Astrocyte of the spinal cord (primary cell): ENCODE measurements around the gene EHD1.

Experiments
- DNase-seq: peaks from one replicate; pipeline ENCODE4 v3.0.0; 2011; ENCODE audit warnings: low read depth, low spot score
- H3K4me3 ChIP-seq: 2 replicates; pipeline ENCODE4 v1.5.1; 2011; ENCODE audit warnings: low read depth, mild to moderate bottlenecking, low read length, moderate library complexity
- in situ Hi-C: cut with HindIII; loops from 2 replicates; pipeline ENCODE4 v1.10.0; 2017; ENCODE audit warnings: low sequenced_read_pairs
- TF ChIP-seq, protein P1 (sequence below): IDR thresholded peaks from 2 replicates; pipeline ENCODE4 v1.5.1; 2012; ENCODE audit warnings: low read depth, mild to moderate bottlenecking, low read length, inconsistent platforms

EHD1 gene

DNA sequence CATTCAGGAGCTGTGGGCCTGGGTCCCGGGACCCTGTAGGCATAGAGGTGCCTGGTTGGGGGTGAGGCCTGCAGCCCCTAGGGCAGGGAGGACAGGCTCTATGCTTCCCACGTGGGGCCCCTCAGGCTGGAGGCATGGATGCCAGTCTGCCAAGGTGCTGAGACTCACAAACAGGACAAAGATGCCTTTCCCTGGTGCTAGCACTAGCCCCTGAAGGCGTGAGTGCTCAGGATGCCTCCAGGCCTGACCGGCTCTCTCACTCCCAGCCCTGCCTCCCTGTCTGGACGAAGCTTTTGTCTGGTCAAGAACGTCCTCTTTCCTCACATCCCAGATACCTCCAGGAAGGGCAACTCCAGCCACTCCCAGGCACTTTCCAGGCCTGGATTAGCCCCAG, 36.1 kb downstream of the EHD1 start:
- H3K4me3 ChIP-seq: no peak overlapping the region
- no peak for DNase-seq
- in situ Hi-C loops: loop anchor here (10.0 kb wide), 1 partner anchor 52 kb away; no protein-coding TSS in a partner anchor
- TF ChIP-seq, protein P1, sequence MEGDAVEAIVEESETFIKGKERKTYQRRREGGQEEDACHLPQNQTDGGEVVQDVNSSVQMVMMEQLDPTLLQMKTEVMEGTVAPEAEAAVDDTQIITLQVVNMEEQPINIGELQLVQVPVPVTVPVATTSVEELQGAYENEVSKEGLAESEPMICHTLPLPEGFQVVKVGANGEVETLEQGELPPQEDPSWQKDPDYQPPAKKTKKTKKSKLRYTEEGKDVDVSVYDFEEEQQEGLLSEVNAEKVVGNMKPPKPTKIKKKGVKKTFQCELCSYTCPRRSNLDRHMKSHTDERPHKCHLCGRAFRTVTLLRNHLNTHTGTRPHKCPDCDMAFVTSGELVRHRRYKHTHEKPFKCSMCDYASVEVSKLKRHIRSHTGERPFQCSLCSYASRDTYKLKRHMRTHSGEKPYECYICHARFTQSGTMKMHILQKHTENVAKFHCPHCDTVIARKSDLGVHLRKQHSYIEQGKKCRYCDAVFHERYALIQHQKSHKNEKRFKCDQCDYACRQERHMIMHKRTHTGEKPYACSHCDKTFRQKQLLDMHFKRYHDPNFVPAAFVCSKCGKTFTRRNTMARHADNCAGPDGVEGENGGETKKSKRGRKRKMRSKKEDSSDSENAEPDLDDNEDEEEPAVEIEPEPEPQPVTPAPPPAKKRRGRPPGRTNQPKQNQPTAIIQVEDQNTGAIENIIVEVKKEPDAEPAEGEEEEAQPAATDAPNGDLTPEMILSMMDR: no peak

DNA sequence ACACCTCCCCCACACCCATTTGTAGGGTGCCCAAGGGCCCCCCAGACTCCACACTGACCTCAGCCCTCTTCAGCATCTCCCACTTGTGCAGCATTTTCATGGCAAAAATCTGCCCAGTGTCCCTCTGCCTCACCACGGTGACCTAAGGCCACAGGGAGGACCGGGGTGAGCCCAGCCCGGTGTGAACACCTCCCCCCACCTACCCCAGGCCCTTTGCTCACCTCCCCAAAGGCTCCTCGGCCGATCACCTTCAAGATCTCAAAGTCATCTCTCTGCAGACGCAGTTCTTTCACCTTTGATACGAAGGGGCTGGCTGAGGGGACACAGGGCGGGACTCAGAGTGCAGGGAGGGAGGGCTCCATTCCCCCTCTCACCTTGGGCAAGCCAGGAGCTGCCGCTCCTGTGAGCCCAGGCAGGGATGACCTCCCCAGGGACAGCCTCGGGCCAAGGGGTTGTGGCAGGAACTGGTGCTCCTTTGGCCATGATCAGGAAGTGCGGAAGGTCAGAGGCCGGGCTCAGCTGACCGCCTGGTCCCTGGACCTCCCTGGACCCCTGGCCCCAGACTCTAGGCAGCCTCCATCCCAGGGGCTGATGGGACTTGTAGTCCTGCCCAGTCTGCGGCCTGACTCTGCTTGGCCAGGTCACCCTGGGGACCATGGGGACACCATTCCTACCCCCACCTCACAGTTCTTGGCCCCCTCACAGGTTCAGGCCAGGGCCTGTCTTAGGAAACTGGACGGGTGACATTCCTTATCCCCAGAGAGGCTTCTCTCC, 36.6 kb downstream of the EHD1 start:
- no peak for DNase-seq
- H3K4me3 ChIP-seq: no peak overlapping the region
- TF ChIP-seq, protein P1: no peak
- in situ Hi-C loops: loop anchor here (10.0 kb wide), 1 partner anchor 53 kb away; no protein-coding TSS in a partner anchor

DNA sequence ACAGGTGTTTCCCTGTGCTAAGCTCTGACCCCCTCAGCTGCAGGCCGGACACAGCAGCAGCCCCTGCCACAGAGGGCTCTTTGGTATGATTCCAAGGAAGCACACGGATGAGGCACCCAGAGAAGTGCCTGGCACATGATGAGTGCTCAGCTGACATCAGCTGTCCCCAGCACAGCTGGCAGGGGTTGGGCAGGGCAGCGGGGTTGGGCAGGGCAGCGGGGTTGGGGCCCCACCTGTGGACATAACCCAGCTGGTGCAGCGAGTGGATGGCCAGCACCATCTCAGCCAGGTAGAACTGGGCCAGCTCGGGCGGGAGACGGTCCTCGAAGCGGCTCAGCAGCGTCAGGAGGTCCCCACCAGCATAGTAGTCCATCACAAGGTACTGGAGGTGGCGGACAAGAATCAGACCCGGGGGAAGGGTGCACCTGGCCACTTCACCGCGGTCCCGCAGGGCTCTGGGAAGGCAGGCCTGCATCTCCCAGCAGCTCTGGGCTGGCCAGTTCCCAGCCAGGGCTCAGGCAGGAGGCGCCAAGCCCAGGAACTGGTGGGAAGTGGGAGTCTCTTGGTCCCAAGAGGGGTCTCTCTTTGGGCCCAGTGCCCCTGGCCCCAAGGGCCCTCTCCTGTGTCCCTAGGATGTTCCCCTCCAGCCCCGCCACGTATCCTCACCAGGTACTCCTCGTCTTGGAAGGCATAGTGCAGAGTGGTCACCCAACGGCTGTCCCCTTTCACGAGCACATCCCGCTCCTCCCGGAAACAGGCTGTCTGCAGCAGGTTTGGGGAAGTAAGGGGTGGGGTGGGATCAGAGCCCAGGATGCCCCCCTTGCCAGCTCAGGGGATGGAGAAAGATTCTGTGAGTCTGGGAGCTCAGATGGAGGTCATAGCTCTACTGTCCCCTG, 38.3 kb downstream of the EHD1 start:
- no peak overlapping the region for H3K4me3 ChIP-seq
- TF ChIP-seq, protein P1: no peak
- no peak for DNase-seq
- in situ Hi-C loops: loop anchor here (10.0 kb wide), 1 partner anchor 55 kb away; no protein-coding TSS in a partner anchor

DNA sequence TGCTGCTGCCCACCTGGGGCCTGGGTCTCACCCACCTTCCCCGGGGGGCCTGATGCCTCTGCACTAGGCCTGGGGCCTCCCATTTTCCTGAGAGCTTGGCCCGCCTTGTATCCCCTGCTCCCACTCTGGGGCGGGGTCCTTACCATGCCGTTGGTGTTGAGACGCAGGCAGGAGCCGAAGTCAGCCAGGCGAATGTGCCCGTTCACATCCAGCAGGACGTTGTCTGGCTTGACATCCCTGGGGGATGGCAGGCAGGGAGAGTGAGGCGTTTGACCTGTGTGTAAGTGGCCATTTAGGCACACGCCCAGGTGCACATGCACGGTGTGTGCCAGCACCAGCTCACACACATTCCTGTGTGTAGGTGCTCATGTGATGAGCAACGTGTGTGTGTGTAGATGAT, 39.1 kb downstream of the EHD1 start:
- in situ Hi-C loops: no loop called here
- TF ChIP-seq, protein P1: no peak
- no peak overlapping the region for H3K4me3 ChIP-seq
- DNase-seq: no peak

DNA sequence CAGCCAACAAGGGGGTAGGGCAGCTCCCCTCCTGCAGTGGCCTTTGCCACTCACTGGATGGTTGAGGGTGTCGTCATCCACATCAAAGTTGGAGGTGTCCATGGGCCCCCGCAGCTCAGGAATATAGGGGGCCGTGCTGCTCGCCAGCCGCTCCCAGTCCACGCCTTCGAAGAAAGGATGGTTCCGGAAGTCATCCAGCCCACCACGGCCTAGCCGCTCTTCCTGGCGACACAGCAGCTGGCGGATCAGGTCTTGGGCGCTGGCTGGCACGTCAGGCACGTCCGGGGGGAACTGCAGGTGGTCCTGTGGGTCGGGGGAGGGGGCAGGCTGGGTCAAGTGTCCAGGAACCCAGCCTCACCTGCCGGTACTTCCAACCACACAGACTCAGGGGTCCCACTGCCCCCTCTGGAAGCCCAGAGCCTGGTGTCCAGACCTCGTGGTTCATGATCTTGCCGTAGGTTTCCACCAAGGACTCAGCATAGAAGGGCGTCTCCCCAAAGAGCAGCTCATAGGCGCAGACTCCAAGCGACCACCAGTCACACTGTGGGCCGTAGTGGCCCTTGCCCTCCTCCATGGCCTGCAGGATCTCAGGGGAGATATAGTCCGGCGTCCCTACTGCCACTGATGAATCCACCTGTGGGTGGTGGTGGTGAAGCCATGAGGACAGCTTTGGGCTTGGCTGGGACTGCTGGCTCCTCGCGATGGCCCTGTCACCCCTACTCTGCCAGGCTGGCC, 39.7 kb downstream of the EHD1 start:
- no peak for DNase-seq
- TF ChIP-seq, protein P1: no peak
- no peak overlapping the region for H3K4me3 ChIP-seq
- in situ Hi-C loops: no loop called here

DNA sequence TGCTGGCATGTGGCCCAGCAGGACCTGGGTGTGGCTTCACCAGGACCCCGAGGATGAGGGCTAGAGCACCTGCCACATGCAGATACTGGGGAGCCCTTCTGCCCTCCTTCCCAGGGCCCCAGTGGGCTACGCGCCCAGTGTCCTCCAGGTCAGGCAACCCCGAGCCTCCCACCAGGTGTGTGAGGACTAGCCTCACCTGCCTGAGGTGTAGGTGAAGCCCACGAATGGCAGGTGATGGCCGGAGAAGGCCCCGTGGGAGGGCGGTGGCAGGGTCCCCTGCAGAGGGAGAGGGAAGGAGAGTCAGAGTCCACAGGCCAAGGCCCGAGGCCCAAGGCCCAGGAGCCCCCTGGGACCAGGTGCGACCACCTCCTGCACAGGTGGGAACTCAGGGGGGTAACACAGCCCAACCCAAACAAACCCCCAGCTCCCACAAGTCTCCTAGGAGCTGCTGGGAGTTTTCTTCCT, 40.5 kb downstream of the EHD1 start:
- TF ChIP-seq, protein P1: no peak
- in situ Hi-C loops: no loop called here
- no peak overlapping the region for H3K4me3 ChIP-seq

More for the DNA sequence above, 40.5 kb downstream of the EHD1 start:
- no peak for DNase-seq
